ENCODE measurements around the gene PVALEF.

- TF ChIP-seq BHLHE40 (IDR thresholded peaks at IDR 0.05; ENCODE audit: borderline replicate concordance) (no peak), TARDBP (IDR thresholded peaks at IDR 0.05) (no peak), SUZ12 (IDR thresholded peaks at IDR 0.05) (no peak), L3MBTL2 (conservative IDR thresholded peaks at IDR 0.05) (no peak), NFRKB (IDR thresholded peaks at IDR 0.05) (no peak), PKNOX1 (IDR thresholded peaks at IDR 0.05) (no peak), FOXM1 (IDR thresholded peaks at IDR 0.05; ENCODE audit: borderline replicate concordance) (no peak), FOXK2 (IDR thresholded peaks at IDR 0.05) (no peak), ELF4 (IDR thresholded peaks at IDR 0.05) (no peak), ARNT (IDR thresholded peaks at IDR 0.05) (no peak), SP1 (IDR thresholded peaks at IDR 0.05) (no peak), ZNF384 (IDR thresholded peaks at IDR 0.05) (no peak), FOXA1 (IDR thresholded peaks at IDR 0.05) (no peak)
These were observed 38.8 kb upstream of the PVALEF start for GRCh38 chr17:81126281-81127132.

Measured in HEK293T (cell line).